ENCODE data around the gene SLC45A1.
"Not testable (repeated sequence)": the region's sequence is repeated elsewhere in the genome, so short reads cannot be mapped to it uniquely, and the experiment has no call there.

Gene SLC45A1

DNA sequence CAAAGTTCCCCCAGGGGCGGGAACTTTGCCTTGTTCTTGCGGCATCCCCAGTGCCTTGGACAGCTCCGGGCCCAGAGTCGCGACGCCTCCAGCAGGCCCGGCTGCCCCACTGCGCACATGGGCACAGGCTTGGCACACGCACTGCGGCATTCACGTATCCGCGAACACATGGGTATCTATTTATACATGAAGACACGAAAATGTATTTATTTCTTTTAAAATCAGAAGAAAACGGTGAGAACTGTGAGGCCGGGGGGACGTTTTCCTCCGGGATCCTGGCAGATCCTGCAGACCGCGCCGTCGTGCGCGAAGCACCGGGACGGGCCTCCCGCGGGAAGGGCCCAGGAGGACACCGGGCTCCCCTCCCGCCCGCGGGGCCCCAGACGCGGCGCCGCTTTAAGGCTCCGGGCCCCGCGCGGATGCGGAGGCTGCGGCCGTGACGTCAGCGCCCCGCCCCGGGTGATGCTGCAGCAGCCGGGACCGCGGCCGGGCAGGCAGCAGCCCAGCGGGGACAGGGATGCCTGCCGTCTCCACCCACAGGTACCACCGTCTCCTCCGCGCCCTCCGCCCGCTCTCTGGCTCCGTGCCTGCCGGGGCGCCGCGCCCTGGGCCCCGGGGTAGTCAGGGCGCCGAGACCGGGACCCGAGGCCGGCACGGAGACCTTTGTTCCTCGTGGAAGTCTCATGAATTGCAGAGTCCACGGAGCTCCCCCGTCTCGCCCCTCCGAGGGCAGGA lies at the start of gene SLC45A1:
TSS of gene SLC45A1 (plus strand) at position 468 of the 735 bp plus-strand sequence. CDS start 6,216 bp downstream, outside the sequence.
- DNase-seq (ENCODE audit: low read depth), result peak; percentile 67

DNA sequence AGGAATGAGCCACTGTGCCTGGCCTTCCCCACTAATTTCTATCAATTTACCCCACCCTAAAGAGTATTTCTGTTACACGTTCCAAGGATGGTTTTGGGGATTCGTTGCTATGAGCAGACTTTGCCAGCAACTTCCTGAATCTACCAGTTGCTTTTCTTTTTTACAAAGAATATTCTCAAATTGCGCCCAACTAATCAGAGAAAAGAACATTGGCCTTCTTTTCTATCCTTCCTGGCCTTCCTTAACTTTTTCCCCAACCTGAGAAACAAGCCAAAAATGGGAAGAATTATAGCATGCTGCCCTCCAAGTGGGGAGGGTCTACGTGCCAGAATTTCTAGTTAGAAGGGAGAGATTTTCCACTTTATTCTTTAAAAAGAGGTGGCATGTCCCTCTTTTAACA lies 44.9 kb upstream of the SLC45A1 start:
- DNase-seq (ENCODE audit: low read depth), result no peak

- DNase-seq (ENCODE audit: low read depth), result no peak
Observed at GRCh38 chr1:8274352-8274751, 43.6 kb upstream of the SLC45A1 start.

DNA sequence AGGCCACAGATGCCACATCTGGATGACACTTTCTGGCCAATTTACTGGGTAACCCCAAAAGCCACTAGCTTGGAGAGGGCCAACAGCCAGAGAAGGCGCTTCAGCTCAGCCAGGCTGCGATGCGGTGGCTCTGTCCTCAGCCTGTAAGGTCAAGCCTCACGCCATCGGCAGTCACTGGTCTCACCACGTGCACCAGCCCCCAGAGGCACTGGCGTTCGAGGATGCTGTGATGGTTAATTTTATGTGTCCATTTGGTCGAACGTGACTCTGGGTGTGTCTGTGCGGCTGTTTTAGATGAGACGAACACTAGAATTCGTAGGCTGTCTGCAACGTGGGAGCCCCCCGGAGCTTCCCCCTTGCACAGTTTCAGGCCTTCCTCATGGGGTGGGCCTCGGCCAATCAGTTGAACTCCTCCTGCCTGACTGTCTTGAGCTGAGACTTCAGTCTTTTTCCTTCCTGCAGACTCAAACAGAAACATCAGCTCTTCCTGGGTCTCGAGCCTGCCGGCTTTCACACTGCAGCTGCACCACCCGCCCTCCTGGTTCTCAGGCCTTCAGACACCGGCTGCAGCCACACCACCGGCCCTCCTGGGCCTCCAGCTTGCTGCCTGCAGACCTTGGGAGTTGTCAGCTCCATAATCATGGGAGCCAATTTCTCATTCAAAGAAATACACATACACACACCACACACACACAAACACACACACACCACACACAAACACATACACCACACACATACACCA lies 41.6 kb upstream of the SLC45A1 start:
- DNase-seq (ENCODE audit: low read depth), result no peak

DNA sequence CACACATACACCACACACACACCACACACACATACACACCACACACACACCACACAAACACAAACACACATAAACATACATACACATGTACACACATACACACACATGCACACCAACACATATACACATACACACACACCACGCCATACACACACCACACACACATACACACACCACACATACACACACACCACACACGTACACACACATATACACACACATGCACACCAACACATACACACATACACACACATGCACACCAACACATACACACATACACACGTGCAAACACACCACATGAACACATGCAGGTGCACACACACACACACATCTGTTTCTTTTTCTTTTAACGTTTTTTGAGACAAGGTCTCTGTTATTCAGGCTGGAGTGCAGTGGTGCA lies 41.0 kb upstream of the SLC45A1 start:
- DNase-seq (ENCODE audit: low read depth), result no peak

- not testable (repeated sequence) for DNase-seq (ENCODE audit: low read depth)
Observed at GRCh38 chr1:8278677-8279076, 39.2 kb upstream of the SLC45A1 start.

- no peak for DNase-seq (ENCODE audit: low read depth)
Observed at GRCh38 chr1:8281843-8282509, 35.9 kb upstream of the SLC45A1 start.

GRCh38 chr1:8283058-8283884 lies 34.6 kb upstream of the SLC45A1 start:
- no peak for DNase-seq (ENCODE audit: low read depth)

- no peak for DNase-seq (ENCODE audit: low read depth)
Observed at GRCh38 chr1:8284127-8284526, 33.8 kb upstream of the SLC45A1 start.

DNA sequence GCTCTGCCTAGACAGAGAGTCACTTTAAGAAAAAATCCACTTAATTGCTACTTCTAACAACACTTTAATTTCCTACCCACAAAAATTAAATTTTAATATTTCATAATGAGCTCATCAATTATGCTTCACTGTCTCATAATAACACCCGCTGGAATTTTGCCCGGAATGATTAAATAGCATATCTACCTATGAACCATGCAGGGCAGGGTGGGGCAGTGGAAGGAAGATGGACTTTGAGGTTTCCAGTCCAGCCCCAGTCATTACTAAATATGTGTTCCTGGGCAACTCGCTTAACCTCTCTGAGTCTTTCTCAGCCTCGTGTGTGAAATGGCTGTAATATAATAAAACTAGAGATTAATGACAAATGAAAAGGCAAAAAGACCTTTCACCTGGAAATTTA lies 32.8 kb upstream of the SLC45A1 start:
- no peak for DNase-seq (ENCODE audit: low read depth)

- DNase-seq (ENCODE audit: low read depth), result no peak
Observed at GRCh38 chr1:8285965-8286364, 31.9 kb upstream of the SLC45A1 start.

DNA sequence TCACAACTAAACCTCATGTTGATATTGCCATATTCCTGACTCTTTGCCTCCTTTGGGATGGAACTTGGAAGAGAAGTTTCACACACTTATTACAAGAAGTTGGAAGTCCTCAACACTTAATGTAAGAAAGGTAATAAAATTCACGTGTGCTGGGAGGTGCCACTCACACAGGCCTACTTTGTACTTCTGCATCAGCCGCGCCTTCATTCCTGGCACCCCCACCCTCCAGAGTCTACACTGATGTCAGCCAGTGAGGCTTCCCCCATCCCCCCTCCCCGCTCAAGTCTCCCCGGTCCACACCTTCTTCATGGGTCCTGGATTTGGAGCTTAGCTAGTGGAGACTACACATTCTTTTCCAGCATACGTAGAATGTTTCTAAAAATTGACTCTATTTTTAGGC lies 24.8 kb upstream of the SLC45A1 start:
- DNase-seq (ENCODE audit: low read depth), result no peak

DNA sequence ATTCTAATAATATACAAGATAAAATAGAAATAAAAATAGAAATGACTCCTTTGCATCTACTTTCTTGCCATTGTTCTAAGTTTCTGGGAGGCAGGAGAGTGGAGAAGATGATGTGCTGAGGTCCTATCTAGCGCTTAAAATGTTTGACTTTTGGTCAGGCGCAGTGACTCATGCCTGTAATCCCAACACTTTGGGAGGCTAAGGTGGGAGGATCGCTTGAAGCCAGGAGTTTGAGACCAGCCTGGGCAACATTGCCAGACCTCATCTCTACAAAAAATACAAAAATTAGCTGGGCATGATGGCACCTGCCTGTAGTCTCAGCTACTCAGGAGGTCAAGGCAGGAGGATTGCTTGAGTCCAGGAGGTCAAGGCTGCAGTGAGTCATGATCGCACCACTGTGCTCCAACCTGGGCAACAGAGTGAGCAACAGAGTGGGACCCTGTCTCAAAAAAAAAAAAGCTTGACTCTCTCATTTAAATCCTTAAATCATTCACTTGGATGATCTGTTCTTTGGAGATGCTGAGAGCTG lies 24.2 kb upstream of the SLC45A1 start:
- DNase-seq (ENCODE audit: low read depth), result no peak

GRCh38 chr1:8294170-8294697 lies 23.7 kb upstream of the SLC45A1 start:
- DNase-seq (ENCODE audit: low read depth), result no peak

- DNase-seq (ENCODE audit: low read depth), result no peak
Observed at GRCh38 chr1:8297245-8297644, 20.7 kb upstream of the SLC45A1 start.

DNA sequence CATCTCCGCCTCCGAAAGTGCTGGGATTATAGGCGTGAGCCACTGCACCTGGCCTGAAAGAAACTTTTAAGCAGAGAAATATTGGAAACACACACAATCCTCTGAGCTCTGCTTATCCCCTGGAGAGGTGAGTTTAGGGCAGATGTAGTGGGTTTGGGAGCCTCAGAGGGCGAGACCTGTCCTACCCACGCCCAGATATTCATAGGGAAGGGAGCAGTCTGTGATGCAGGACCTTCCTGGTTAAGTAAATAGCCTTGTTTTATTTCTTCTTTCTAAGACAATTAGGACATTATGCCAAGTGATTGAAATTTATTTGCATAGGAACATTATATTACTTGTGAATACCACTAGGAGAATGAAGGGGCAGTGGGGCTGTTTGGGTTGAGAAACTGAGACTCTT lies 18.0 kb upstream of the SLC45A1 start:
- DNase-seq (ENCODE audit: low read depth), result no peak

- DNase-seq (ENCODE audit: low read depth), result no peak
Observed at GRCh38 chr1:8302081-8302956, 15.6 kb upstream of the SLC45A1 start.

DNA sequence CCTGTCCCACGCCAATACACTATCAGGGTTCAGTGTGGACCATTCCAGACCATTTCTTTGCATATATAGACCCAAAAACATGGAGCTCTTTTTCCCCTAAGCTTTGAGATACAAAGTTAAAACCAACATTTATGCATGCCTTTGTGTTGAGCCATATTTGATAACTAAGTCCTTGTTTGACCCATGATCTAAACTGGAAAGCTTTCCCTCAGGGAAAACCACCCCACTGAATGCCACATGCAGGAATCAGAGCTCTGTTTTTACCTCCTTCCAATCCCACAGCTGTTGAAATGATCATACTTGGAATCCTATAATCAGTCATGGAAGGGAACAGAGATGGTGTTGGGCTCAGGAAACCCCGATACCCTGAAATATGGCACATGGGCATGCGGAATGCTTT lies 14.8 kb upstream of the SLC45A1 start:
- DNase-seq (ENCODE audit: low read depth), result no peak

DNA sequence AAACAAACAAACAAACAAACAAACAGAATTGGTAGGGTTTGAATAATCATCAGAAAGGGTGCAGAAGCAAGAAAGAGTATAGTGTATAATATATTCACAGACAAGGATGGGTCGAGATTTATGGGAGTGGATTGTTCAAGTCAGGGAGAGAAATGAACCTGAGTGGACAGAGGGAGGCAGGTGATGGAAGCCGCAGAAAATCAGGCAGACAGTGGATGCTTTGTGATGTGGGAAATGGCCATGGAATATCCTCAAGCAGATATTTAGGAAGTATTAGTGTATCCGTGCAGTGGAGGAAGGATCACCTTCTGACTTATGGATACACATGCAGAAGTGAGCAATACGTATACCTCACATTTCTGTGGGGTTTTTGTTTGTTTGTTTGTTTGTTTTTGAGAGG lies 14.0 kb upstream of the SLC45A1 start:
- no peak for DNase-seq (ENCODE audit: low read depth)

DNA sequence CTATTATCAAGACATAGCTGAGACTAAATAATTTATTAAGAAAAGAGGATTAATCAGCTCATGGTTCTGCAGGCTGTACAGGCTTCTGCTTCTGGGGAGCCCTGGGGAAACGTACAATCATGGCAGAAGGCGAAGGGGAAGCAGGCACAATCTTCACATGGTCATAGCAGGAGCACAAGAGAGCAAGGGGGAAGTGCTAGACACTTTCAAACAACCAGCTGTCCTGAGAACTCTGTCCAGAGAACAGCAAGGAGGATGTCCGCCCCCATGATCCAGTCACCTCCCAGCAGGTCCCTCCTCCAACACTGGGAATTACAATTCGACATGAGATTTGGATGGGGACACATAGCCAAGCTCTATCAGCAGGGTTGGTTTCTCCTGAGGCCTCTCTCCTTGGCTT lies 10.3 kb upstream of the SLC45A1 start:
- no peak for DNase-seq (ENCODE audit: low read depth)

Data from stimulated activated CD8-positive, alpha-beta memory T cell treated with anti-CD3 and anti-CD28 coated beads, Interleukin-15, amount 100 ng/mL, for 24 hours (primary cell).